GM18909 (cell line): ENCODE results near the gene NRXN3.

Experiments used
- ATAC-seq: cut with Tn5 transposase; IDR thresholded peaks from one replicate; pipeline ENCODE4 v1.9.1; 2021; ENCODE audit warnings: mild to moderate bottlenecking; ENCODE audit not compliant: unreplicated experiment, poor library complexity

The NRXN3 gene

DNA sequence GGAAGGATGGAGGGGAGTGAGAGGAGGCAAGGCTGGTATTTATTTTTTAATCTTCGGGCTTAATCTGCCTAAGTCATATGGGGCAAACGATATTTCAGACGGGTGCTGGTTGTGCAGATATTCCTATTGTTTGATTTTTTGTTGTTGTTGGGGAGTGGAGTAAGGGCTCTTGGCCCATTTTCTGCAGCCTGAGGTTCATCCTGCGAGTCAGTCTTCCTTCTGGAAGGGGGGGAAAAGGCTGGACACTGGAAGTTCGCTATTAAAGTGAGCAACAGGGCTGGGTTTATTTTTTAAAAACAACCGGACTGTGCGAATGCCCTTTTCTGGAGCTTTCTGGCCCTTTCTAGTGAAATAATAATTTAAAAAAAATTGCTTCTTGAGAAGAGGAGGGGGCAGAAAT, 2.3 kb downstream of the NRXN3 start:
- ATAC-seq: no peak

DNA sequence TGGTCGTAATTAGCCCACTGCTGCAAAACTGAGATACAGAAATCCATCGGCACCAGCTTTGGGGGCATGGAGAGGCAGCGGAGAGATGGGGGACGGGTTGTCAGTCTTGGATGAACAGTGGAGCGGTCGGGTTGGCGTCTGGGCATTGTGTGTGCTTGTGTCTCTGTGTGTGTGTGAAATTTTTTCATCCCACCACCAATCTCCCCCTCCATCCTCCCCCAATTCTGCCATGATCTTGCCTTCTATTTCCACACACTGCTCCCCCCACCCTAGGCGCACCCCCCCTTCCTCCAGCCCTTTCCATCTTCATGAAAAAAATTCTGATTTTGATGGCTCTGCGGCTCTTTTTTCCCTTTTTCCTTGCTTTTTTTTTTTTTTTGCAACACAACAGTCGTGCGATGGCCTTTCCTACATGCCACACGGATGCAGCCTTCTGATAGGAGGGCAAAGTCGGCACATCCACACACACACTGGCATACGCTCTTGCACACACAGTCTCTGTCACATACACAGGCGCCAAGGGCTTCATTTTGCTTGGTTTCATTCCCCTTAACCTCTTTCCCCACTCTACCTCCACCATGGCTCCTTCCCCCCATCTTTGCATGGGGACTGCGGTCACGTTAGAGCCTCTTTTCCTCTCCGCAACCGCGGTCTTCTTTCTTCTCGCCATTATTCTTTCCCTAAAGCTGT, 3.3 kb downstream of the NRXN3 start:
- ATAC-seq: no peak

DNA sequence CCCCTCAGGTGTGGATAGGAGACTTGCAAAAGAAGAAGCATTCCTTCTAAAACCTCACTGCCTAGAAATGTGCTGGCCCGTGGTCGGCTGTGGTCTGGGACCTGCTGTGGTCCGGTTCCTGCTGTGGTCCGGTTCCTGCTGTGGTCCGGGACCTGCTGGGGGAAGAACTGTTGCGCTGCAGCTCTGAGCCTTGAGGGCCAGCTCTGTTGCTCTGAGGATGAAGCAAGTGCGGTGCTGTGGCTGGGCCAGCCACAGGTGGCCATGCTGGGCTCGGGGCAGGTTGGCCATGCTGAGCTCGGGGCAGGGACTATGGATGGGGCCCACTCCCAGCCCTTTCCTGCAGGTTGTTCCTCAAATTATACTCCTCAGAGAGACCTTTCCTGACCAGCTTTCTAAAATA, 5.2 kb downstream of the NRXN3 start:
- no peak for ATAC-seq

DNA sequence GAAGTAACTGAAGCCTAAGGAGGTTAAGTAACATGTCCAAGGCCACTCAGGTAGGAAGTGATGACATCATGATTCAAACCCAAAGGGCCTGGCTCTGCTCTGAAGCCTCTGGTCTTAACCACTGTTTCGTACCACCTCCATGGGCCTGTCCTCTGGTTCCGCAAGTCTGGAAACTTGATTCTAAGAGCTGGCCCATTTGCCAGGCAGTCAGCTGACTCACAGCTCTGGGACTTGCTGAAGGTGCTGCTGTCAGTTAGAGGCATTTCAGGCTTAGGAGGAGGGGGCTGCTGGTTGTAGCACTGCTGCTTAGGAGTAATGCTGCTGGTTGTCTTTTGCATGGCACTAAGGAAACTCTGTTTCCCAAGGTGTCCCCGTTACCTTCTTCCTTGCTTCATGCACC, 7.9 kb downstream of the NRXN3 start:
- no peak for ATAC-seq

DNA sequence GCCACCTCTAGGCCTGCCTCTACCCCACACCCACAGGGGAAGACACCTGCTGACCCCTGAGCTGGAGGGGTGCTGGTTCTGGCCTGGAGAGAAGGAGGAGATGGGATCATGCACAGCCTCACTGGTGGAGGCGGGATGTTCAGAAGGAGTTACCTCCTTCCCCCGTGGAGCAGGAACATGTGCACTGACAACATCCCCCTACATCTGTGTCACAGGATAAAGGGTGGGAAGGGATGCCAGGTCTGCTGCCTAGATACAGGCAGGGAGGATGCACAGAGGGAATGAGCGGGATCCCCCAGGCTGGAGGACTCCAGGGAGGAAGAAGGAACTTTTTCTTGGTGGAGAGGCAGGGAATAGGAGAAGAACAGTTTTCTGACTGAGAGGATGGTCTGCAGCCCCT, 8.8 kb downstream of the NRXN3 start:
- ATAC-seq: no peak

DNA sequence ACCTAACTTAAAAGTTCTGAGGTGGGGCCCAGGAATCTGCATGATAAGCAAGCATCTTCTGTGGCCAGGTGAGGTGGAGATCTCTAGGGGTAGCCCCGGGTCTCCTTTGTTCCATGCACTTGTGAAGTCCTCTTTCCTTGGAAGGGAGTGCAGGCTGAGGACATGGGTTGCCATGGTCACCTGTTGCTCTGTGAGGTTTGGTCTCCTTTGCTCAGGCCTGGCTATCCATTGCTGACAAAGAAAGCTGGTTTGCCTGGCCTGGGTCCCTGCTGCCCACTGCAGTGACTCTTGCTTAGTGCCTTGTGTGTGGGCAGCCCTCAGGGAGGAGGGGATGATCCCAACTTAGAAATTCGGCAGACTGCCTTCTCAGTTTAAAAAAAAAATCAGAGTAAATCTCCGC, 11.1 kb downstream of the NRXN3 start:
- ATAC-seq: no peak

DNA sequence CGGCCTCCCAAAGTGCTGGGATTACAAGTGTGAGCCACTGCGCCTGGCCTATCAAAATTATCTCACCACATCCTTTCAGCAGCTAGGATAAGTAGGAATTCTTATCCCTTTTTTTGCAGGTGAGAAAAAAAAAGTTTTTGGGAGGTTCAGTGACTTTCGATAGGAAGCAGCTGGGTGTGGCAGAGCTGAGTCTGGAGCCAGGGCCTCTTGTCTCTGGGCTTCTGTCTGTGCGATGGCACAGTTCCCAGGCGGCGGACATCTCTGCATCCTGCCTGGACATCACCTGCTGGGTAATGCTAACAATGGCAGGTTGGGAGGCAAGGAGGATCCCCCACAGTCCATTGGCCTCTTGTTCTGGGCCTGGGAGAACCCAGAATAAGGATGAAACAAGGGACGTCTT, 12.5 kb downstream of the NRXN3 start:
- ATAC-seq: no peak

DNA sequence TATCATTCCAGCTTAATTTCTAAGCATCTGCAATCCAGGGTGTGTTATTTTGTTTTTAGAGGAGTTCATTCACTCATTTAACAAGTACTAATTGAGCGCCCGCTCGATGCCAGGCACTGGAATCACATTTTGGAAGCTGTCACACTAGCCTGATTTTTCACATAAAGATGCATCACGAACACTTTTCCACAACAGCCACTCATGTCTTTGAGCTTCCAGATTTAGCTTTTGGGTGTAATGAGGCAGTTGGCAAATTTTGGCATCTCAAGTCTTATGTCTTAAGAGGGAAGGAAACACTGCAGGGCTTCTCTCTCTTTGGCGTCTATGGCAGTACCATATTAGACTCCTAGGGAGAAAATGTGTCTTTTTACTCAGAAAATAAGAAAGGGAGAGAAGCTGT, 14.0 kb downstream of the NRXN3 start:
- no peak for ATAC-seq

DNA sequence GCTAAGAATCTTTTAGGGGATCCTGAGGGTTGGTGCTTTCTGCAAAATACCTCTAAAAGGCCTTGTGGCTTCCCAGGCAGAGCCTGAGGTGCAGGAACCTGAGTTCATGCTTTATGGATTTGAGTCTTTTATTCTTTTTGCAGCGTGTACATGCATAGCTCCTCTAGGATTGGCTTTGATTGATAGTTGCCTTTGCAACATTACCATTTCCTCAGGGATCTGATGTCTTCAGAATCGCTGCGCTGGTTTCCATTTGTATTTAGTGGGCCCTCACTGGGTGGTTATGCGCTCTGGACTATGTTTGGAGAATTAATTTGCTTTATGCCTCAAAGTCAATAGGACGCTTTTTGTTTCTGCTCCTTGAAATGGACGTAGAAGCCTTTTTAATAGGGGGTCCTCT, 16.1 kb downstream of the NRXN3 start:
- no peak for ATAC-seq

DNA sequence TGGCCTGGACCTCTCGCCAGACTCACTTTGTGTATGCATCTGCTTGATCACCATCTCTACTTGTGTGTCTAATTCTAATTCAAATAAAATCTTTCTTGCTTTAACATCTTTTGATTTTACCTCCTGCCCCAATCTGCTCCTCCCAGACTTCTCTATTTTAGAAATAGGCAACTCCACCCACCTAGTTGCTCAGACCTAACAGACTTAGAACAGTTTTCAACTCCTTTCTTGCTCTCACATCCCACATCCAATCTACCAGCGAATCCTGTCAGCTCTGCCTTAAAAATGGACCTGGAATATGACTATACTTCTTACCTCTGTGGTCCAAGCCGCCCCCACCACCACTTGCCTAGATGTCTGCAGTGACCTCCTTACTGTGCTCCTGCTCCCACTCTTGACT, 18.7 kb downstream of the NRXN3 start:
- ATAC-seq: no peak

DNA sequence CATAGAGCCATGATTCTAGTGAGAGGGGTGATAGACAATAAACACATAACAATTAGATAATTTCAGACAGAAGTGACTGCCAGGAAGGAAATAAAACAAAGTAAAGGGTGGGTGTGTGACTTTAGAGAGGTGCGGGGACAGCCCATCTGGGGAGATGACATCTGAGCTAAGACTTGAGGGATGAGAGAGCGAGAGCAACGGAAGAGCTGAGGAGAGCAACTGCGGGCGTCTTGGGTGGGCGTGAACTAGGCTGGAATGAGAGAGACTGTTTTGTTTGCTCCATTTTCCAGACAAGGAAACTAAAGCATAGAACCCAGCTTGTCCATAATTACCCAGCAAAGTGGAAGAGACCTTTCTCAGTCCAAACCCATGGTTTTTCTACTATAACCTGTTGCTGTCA, 25.3 kb downstream of the NRXN3 start:
- ATAC-seq: no peak

DNA sequence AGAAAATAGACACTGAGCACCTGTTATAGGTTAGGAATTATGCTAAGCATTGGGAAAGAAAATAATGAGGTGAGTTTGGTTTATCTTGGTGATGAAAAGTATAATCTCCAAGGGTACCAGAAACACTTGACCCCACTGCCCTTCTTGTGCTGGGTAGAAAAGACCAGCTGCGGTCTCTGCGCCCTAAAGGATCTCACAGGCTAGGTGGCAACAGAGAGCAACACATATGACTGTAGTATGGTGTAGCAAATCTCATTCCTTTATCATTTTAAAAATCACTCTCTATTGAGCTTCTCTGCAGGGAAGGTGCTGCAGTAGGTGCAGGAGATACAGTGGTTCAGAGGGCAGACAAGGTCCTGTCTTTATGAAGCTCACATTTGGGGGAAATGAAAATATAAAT, 26.1 kb downstream of the NRXN3 start:
- ATAC-seq: no peak

DNA sequence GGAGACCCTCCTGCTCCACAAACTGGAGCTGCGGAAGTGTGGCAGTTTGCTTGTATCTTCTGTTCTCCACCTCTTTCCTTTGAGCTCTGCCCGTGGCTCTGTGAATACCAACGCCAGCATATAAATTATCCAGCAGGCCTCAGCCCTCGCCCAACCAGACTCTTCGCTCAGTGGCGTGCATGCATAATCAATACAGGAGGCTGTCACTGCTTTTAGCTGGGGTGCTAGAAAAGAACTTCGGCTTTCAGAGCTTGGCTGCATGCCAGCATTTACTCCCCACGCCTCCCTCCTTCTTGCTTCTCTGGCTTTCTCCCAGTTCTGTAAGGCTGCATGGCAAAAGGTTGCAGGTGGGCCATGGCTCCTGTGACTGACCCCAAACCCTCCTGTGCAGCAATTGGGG, 26.9 kb downstream of the NRXN3 start:
- no peak for ATAC-seq

DNA sequence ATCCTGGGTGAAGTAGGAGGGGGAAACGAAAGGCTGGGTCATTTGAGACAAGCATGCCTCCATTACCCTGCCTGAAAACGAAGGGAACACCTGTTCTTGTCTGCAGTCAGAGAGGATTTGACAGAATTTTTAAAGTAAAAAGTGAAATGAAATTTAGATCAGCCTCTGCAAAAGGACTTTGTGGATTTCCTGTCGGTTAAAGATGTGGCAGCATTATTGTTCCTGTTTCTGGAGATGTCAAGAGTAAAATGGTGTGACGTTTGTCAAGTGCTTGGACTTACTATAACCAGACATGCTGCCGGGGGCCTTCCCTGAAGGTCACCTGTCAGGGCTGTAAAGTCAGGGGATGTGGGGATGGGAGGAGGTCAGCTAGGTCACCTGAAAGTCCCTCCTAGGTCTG, 32.0 kb downstream of the NRXN3 start:
- ATAC-seq: no peak

DNA sequence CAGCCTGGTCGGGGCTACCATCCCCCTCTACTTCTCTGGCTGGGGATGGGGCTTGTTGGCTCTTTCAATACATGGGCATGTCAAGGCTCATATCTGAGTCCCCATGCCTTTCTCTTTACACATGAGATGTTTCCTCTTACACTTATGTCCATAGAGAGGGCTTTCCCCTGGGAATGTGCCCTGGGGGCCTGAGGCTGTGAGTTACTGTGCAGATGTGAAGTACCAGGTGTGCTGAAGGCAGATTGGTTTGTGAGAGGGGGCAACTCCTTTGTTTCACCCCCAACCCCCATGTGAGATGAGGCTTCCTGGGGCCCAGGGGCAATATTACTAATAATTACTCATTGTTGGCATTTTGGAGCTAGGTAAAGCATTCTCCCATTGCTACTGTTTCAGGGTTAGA, 32.8 kb downstream of the NRXN3 start:
- ATAC-seq: no peak

DNA sequence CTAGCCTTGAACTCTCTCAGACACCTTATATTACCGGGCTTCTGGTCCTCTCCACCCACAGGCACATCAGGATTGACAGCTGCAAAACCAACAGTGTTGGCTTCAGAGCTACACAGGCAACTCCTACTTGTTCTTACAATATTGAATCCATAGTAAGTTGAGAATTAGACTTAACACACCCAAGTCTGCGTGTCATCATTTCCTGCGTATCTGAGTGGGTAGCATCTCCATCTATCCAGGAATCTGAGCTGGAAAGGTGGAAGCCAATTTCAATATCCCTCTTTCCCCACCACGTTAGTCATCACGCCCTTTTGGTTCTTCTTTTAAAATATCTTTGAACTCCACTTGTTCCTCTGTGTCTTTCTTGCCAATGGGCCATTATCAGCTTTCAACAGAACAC, 37.2 kb downstream of the NRXN3 start:
- no peak for ATAC-seq

DNA sequence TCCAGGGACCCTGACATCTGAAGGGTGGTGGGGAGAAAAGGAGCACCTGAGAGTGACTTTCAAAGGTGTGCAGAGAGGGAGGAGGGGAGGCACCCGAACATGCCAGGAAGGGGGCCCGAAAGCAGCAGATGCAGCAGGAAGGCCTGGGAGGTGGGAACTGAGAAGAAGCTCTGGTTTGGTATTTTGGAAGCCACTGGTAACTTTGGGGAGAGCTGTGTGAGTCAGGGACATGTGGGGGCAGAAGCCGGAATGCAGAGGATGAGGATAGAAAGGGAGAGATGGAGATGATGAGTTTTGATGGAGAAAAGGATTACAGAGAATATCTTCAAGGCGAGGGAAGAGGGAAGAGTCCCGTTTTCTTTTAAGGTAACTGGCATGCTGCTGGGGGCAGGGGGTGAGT, 50.1 kb downstream of the NRXN3 start:
- no peak for ATAC-seq

DNA sequence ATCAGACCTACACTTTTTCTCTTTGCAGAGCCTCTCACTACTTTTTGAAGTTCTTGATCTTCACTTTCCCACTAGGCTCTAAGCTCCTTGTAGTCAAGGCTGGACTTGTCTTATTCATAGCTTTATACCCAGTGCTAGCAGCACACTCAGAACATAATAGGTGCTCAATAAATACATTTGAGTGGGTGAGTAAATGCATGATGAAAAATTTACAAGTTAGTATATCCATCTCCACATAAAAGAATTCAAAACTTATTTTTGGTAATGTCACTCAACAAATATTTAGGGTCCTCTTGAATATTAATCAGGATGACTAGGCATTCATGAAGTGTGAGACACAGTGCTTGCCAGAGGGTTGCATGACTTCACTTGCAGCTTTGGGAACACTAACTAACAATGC, 52.6 kb downstream of the NRXN3 start:
- ATAC-seq: no peak

DNA sequence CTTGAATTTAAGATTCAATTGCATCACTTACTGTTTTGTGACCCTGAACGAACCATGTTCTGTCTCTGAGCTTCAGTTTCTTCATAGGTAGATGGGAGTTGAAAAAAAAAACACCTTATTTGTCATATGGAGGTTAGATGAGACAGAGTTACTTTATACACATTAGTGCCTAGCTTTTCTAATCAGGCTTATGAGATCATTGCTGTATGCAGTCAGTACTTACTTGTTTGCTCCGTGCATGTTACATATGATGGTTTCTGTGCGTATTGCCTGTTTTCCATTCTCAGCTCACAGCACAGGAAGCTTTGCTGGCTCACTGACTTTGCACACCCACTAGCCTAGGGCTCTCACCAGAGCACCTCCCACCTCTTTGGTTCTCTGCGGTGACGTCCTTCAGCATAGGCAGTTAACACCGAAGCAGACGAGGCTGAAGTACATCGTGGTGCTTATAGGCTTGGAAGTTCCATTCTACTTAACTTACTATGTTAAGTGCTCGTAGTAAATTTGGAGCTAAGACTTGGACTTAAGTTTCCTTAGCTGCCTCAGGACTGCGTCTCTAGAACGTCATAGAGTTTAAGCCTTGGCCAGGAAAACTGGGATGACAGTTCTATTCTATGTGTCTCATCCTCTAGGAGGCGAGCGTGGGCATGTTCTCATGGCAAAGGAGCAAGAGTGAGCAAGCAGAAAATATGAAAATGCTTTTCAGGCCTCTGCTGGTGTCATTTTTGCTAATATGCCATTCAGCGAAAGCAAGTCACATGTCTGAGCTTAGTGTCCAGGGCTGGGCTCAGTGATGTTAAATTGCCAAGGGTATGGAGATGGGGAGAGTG, 57.3 kb downstream of the NRXN3 start:
- no peak for ATAC-seq

DNA sequence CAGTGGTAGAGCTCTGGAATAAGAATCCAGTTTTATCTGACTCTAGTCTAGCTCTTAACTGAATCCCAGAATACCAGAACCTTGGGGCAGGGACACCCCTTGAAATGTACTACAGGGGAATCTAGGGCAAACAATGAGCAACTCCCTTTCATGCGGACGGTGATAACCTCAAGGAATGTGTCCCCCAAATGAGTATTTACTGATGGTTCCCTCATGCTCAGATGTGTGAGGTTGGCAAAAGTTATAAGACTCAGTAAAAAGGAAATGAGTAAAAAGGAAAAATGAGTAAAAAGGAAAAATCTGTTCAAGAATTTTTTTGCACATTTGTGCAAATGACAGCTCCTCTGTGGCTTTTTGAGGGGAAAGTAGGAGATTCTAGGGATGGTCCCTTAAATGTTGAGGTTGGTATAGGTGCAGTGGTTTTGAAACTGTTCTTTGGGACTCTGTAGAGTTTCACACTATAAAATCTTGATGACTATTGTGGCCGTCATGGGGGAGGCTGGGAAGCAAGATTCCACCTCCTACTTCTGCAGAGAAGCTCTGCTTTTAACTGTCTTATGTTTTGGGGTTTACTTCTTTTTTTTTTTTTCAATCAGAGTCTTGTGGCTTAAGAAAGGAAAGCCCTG, 58.6 kb downstream of the NRXN3 start:
- no peak for ATAC-seq

DNA sequence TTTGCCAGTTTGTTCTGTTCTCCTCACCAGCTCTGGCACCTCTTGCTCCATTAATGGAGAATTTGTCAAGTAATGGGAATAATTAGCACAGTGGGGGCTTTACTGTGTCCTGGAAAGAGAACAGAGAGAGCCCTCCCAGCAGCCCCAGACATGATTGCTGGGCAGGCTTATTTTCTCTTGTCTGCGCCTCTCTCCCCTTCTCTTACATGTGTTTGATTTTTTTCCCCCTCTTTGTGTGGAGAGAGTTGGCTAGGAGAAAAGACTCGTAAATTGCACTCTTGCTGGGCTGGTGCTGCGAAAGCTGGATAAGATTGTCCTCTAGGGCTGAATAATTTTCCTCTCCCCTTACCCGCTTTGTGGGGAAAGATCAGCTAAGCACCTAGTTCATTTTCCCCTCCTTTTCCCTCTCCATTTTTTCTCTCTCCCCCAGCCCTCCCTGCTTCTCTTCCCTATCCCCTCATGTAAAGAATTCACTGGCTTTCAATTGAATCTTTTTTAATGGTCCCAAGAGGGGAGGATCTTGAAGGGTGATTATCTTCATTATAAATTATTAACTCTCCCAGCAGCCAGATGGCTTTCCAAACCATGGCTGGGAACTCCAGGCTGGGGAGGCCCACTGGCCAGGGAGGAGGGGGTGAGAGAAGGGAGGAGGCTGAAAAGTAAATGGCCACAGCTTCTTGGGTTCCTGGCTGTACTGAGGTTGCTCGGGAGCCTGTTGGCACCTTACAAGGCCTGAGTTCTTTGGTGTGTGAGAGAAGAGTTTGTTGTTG, 62.2 kb downstream of the NRXN3 start:
- ATAC-seq: no peak
